ENCODE results near the gene ZNF319.
"Not testable (repeated sequence)": the region's sequence is repeated elsewhere in the genome, so short reads cannot be mapped to it uniquely, and the experiment has no call there.

ZNF319 gene

DNA sequence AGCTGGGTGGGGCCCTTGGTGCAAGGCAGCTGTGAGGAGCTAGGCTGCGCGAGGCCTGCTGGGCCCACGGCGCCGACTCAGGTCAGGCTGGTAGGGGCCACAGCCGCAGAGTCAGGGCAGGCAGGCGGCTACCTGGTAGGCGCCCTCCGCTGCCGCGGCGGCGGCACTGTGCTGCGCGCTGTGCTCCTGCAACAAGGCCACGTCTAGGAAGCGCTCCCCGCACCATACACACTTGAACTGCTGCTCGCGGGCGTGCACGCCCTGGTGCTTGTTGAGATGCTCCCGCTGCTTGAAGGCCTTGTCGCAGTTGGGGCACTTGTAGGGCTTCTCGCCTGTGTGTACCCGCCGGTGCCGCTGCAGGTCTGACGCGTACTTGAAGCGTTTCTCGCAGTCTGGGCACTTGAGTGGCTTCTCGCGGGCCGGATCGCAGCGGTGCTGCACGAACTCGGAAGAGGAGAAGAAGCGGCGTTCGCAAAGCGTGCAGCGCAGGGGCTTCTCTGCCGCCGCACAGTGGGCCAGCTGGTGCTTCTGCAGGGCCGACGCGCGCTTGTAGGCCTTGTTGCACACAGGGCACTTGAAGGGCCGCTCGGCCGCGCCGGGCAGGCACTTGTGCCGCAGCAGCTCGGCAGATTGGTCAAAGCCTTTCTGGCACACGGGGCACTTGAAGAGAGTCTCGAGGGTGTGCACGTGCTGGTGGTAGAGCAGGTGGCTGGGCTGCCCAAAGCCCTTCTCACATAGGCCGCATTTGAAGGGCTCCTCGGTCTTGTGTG is 3.9 kb downstream of the ZNF319 start:
- DNase-seq, result no peak

DNA sequence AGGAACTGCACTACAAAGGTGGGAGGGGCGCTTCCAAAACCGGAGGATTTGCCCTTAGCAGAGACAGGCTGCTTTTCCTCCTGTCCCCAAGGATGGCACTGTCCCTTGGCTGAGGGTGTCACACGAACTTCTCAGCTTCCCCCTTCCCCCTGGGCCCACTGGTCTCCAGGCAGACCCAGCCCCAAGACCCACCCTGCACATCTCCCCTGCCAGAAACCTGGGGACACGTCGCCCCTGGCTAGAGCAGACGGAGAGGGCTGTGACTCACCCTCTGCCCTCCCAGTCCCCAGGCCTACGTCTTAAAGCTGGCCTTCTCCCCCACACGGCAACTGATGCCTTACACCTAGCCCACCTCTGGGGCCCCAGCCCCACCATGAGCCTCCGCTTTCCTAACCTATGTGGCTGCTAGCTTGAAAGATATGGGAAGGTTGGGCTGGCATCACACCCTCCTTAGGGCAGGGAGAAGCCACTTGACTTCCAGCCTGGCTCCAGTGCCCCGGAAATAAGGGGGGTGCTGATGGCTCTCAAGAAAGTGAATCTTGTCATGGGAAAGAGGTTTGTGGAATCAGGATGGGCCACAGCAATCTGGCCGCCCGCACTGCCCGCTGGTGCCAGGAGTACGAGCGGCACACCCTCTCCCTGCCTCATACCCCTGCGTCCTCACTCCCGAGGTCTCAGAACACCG is 4.6 kb downstream of the ZNF319 start:
- no peak for DNase-seq

DNA sequence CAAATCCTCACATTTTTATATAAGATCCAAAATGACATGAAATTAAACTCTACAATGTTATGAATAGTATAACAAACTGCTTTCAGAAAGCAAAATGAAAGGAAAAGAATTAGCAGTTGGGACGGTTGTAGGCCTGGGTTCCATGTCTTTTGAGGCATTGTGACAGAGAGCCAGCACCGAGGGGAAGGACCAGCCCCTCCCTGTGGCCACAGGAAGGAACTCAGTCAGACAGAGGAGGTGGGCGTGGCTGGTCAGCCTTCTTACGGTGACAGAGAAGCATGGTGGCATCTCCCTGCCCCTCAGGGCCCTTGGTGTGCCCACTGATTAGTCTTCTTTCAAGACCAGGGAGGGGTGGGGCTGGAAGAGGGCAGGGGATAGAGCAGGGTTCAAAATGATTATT is 5.7 kb downstream of the ZNF319 start:
- peak in 2 of 4 experiments; percentile 12 to 14 for DNase-seq

DNA sequence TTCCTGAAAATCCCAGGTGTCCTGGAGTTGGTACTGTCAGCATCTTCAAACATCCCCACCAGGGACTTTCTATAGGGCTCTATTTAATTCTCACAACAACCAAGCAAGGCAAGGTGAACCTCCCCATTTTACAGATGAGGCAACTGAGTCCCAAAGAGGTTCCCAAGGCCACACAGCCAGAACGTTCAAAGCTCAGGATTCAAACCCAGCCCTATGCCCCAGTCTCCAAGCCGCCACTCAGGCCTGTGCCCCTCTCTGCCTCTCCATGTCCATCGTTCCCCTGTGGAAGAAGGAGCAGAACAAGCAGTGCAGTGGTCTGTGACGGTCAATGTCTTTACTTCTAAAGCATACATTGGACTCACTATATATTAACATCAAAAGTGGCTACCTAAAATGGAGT is 6.1 kb downstream of the ZNF319 start:
- DNase-seq, result no peak

DNA sequence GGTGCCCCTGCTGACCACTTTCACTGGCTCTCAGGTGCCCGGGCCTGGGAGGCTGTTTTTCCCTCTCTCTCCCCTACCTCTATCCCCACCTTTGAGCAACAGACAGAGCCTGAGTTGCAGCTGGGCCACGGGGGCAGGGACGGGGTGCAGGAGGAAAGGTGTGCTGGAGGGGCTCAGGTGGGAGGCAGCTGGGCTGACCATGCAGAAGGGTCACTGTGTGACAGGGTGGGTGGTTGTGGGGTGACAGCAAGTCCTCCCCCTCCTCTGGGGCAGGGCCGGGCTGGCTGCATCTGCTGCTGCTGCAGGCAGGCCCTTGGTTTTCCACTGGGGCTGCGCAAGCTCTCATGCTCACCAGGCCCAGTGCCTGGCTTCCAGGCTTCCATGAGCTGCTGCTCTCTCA is 6.6 kb downstream of the ZNF319 start:
- no peak for DNase-seq

DNA sequence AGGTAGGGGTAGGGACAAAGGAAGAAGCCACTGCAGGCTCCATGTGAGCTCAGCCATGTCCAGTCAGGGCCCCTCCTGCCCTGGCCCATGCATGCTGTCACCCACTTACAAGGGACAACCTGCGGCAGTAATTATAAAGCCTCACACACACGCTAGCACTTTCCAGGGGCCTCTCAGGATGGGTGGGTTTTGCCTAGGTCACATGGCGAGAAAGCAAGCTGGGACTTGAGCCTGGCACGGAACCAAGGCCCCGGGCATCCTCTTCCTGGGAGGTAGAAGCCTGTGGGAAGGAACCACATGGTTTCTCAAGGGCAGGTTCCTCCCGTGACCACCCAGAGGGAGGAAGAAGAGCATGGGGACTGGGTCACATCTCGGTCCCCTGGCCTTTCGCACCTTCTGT is 7.0 kb downstream of the ZNF319 start:
- no peak for DNase-seq

DNA sequence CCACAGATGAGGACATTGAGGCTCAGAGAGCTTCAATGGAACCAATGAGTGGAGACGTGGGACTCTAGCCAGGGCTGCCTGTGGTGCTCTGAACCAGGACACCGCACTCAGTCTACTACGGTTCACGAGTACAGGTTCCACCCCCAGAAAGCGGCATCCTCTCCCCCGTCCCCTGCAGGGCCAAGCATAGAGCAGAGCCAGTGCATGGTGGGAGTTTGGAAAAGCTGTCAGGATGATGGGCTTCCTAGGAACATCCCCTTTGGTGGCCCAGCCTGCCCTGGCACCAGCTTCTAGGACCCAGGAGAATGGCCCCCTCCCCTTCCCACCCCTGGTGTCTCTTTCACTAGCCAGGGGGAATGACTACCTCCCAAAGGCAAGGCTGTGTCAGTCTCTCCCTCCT is 8.4 kb downstream of the ZNF319 start:
- DNase-seq, result no peak

DNA sequence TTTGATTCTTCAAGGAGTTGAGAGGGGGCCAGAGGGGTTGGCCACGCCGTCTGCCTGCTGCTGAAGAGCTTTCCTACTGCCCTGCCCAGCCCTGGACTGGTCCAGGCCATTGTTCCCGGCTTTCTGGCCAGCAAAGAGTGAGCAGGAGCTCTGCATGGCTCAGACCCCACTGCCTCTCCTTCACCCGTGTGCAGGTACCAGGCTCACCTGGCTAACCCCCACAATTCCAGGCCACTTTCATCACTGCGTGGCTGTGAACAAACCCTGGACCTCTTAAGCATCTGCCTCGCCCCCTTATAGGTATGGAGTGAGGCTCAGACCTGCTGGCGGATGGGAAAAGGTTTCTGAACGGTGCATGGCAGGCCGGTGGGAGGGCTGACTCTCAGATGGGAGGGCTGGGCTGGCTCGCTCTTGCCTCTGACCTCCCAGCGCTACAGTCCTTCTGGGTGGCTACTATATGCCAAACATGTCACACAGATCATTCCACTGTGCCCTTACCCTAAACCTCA is 8.9 kb downstream of the ZNF319 start:
- DNase-seq, result no peak

DNA sequence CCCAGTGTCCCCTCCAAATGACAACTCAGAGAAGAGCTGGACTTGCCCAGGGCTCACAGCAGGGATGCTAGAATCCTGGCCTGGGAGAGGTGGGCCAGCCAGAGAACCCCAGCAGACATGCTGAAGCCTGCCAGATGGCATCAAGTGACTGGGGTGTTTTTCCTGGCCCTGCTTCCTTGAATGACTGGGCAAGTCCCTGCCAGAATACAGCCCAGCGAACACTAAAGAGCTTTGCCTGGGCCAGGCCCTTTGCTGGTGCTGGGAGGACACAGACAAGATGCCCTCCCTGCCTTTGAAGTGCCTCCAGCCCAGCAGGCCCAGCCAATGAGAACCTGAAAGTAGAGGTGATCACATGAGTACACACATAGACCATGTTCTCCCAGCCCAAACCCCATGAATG is 11.5 kb downstream of the ZNF319 start:
- no peak for DNase-seq

DNA sequence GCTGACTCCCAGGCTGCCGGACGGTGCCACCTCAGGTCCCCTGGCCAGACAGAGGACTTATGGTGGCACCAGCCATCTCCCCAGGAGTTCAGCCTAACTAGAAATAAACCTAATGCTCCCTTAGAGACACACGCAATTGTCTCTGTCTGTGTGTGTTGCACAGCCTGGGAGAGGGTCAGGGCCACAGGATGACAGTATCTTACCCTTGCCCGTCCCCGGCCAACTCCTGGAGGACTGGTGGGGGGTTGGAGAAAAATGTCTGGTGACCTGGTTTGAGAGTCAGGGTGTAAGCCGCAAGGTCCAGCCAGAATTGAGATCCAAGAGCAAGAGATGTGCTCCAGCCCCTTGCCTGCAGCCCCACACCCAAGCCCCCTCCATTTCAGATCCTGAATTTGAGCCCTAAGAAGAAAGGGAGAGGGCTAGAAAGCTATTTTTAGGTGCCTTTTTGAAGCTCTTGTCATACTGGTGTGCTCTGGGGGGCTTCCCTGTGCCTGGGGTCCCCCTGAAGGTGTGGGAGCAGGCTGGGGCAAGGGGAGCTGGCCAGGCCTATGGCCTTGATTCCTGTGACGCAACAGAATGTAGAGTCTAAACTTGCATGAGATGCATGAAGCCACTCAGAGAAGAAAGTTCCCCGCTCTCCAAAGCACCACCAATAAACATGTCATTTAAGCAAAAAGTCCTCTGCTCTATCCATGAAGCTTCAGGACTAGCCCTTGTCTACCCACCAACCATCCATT is 12.9 kb downstream of the ZNF319 start:
- DNase-seq, result no peak

DNA sequence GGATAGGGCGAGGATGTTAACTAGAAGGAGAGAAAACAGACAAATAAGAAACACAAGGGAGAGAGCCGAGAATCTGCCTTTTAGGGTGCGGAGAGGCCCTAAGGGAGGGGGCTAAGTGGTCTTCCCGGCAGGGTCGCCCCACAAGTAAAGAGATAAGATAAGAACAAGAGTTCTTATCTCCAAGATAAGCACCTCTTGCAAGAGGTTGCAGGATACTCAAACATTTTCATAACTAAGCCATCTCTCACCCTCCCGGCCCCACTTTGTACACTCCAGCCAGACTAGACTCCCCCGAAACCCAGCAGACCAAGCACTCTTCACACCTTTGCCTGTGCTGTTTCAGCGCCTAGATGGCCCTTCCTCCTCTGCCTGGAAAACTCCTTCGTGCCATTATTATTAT is 14.3 kb downstream of the ZNF319 start:
- no peak for DNase-seq

DNA sequence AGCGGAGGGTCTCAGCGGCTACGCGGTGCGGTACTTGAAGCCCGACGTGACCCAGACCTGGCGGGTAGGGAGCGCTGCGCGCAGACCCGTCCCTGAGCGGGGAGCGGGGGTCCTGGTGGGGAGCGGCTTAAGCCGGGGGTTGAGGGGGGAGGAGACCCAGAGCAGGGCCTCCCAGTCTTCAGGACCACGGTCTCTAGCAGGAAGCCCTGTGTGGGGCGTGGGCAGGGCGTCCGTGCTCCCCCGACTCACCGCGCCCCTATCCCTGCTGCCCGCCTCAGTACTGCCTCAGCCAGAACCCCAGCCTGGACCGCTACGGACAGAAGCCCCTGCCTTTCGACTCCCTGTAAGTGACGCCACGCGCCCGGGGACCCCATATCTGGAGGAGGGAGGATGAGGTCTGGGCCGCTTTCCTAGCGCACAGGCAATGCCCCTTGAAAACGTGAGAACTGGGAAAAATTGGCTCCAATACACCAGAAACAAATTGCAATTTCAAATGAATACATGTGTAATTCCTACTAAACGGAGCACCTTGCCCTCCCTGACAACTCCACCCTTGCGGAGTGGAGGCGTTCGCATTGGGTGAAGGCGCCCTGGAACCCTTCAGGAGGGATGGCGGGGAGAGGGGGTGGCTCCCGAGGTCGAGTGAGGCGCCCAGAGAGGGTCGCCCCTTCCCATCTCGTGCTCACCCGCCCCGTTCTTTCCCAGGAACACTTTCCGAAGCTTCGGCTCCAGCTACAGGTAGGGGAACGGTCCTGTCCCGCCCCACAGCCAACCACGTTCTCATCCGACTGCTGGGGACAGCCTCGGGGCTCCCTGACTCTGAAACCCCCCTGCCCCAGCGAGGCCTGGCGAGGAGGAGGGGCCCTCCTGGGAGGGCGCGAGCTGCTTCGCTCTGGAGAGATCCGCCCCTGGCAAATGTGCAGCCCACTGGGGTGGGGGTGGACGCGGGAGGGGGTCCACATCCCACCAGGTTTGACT is 15.0 kb downstream of the ZNF319 start:
- no peak for DNase-seq

DNA sequence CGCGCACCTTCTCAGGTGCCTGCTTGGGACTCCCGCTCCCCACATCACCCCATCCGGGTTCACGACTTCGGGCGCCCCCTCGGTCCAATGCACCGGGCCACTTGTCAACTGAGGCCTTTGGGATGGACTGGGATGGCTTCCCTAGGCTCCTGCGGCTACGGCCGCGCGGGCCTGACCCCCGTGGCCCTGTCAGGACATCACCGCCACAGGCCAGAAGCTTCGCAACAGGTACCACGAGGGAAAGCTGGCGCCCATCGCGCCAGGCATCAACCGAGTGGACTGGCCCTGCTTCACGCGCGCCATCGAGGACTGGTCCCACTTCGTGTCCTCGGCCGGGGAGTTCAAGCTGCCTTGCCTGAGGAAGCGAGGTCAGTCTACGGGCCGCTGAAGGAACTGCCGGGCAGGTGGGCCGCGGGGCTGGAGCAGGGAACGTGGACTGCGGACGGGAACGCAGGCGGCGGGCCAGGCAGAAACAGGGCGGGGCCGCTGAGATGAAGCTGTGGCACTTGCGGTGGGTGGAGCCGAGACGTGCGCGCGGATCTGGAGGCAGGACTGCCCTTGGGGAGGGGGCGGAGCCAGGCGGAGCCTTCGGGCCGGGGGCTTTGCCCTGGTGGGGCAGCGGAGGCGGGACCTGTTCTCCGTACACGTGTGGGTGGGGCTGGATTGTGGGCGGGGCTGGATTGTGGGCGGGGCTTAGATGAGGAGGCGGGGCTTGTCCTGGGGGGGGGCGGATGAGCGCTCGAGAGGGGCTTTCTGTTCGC is 15.8 kb downstream of the ZNF319 start:
- peak; percentile 75 to 90 (median 84) for DNase-seq

DNA sequence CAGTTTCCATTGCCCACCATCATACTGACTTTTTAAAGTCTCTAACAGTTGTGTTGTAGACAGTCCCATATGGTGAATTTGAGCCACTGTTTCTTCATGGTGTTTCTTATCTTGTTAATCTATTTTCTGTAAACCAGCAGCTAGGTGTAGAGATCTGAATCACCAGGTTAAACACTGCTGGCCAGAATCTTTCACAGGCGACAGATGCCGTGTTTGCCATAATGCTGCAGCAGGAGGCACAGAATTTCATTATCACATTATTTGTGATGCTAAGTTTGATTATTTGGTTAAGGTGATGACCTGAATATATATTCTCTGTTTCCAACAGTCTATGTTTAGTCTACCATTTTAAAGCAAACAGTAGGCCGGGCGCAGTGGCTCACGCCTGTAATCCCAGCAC is 18.1 kb downstream of the ZNF319 start:
- no peak for DNase-seq

DNA sequence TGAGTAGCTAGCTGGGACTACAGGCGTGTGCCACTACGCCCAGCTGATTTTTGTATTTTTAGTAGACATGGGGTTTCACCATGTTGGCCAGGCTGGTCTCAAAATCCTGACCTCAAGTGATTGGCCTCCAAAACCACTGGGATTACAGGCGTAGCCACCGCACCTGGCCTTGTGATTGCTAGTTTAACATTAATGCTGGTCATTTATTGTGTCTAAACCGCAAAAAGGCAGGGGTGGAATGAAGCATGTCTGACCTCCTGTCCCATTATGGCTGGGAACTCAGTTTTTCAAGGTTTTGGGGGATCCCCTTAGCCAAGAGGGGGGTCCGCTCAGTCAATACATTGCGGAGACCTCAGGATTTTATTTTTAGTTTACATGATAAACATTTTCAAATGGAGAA is 18.8 kb downstream of the ZNF319 start:
- DNase-seq, result no peak

DNA sequence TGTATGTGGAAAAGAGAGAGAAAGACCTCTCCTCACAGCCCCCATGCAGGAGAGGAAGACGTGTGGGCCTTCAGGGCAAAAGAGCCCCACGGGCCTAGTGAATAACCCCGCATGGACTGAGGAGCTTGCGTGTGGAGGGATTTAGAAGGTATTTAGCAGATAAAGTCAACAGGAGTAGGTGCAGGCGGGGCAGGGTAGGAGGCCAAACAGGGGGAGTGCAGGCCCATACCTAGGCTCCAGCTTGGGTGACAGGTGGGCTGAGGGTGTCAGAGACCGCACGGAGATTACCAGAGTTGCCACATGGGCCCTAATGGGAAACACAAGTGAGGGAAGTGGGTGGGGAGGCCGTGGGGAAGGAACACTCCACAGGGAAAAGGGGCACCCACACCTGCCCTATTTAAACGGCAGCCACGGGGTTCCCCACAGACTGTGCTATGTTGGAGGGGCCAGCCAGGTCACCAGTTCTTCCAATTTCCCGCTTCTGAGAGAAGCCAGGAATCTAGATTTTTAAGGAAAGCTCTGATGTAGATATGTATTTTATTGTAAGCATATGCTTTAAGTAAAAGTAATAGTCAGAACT is 21.4 kb downstream of the ZNF319 start:
- DNase-seq, result no peak

DNA sequence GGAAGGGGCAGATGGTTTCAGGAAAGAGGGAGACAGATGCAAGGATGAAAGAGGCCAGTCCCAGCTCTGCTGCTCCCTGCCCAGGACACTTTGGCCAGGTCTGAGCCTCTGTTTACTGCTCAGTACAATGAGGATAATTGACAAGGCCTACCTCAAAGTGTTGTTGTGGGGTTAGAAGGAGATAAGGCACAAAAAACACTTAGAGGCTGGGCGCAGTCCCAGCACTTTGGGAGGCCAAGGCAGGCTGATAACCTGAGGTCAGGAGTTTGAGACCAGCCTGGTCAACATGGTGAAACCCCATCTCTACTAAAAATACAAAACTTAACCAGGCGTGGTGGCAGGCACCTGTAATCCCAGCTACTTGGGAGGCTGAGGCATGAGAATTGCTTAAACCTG is 22.4 kb downstream of the ZNF319 start:
- not testable (repeated sequence) for DNase-seq

DNA sequence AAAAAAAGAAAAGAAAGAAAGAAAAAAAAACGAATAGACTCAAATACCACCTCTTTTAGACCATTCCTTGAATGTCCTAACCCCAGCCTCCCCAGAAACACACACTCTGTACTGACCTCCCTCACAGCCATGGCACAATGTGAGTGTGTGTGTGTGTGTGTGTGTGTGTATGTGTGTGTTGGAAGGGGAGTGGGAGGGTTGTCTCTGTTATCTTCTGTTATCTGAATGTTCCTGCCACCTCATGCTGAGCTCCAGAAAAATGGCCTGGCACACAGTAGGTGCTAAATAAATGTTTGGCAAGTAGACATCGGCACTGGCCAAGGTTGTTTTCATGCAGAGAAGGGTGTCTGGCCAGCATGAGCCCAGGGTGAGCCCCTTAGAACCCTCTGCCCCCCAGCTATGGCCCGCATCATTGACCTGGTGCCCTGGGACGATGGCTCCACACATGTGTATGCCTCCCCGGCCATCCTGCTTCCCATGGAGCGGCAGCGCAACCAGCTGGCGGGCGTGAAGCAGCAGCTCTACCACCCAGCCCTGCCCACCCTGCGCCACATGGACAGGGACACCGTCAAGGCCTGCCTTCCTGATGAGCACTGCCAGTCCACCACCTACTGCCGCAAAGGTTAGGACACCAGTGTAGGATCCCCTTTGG is 22.9 kb downstream of the ZNF319 start:
- no peak for DNase-seq

DNA sequence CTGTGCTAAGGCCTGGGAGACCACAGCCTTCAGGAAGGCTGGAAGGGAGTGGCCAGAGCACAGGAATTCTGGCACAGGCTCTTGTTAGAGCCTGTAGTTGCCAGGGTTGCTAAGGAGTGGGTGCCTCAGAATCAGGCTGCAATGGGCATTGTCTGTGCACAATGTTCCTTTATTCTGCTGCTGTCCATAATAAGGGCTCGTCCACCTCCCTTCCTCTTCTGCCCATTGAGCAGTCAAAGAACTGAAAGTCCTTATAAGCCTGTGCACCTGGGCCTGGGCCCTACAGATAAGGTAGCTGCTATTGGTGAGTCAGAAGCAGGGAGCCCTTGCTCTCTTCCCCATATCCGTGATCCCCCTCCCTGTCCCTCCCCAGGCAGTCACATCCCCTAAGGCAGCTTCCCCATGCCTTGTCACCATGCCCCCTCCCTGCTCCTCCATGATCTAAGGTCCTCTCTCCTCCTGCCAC is 24.1 kb downstream of the ZNF319 start:
- DNase-seq, result no peak

DNA sequence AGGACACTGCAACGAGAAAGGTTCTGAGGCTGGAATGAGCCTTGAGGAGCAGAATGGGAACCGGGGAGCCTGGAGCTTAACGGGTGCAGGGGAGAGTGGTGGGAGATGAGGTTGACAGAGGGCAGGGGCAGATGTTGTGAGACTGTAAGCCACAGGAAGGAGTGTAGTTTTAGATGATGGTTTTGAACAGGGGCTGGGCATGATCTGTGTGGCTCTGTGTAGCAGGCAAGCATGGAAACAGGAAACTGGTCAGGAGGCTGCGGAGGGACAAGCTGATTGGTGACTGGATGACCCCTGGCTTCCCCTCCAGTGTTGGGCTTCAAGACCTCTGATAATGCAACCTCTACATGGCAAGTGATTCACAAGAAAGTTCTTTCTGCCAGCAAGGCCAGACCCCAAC is 28.2 kb downstream of the ZNF319 start:
- DNase-seq, result no peak

DNA sequence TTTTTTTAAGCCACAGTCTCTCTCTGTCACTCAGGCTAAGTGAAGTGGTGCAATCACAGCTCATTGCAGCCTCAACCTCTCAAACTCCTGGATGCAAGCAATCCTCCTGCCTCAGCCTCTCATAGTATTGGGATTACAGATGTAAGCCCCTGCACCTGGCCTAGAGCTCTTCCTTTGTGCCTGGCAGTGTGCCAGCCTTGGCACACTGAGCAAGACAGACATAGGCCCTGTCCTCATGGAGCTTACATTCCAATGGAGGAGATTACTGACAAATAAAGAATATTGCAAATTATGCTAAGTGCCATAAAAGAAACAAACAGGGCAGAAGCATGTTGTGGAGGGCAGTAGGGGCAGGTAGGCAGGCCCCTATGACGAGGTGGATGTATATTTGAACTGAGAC is 28.6 kb downstream of the ZNF319 start:
- DNase-seq, result no peak
